Loucy (cell line): ENCODE data around the gene B9D2.

ENCODE experiments used
- CTCF ChIP-seq: fragments of 200-600 bp; sonication (generic); conservative IDR thresholded peaks from 2 replicates; pipeline ENCODE4 v1.5.1; 2014; ENCODE audit warnings: mild to moderate bottlenecking, antibody characterized with exemption, low read length
- EZH2phosphoT487 ChIP-seq: fragments of 200-600 bp; IDR thresholded peaks from 2 replicates; pipeline ENCODE4 v1.6.1; 2018; ENCODE audit warnings: antibody characterized with exemption, mild to moderate bottlenecking, moderate library complexity, borderline replicate concordance

- TF ChIP-seq CTCF (no peak), EZH2phosphoT487 (no peak)
Observed at GRCh38 chr19:41318696-41319499, 45.1 kb downstream of the B9D2 start.
